NT2/D1 (cell line): Measurements from ENCODE around the gene PLXDC2.
"Not testable (repeated sequence)": the region's sequence is repeated elsewhere in the genome, so short reads cannot be mapped to it uniquely, and the experiment has no call there.

ENCODE experiments used
- SUZ12 ChIP-seq: IDR thresholded peaks from 2 replicates; pipeline ENCODE4 v1.6.1; 2011; ENCODE audit not compliant: insufficient read length, insufficient read depth; ENCODE audit errors: extremely low read depth
- ZNF274 ChIP-seq: IDR thresholded peaks from 2 replicates; pipeline ENCODE4 v1.6.1; 2011; ENCODE audit warnings: mild to moderate bottlenecking, low read depth, low read length

GRCh38 chr10:20209098-20209497 lies 392.9 kb downstream of the PLXDC2 start:
- not testable (repeated sequence) for TF ChIP-seq ZNF274, SUZ12
